Measurements from ENCODE around the gene DHX34. TPM values are rescaled to one million over a fixed set of nuclear protein-coding genes. Genes with fewer than 3 reads are reported as not detected.

Gene DHX34
- total and polyA plus RNA-seq, 7 donors, result 3.0 to 12.7 (median 9.1) TPM

GRCh38 chr19:47374876-47375693 lies 26.0 kb downstream of the DHX34 start:
- intact Hi-C loops (cut with DNase I), result no loop called here
- H3K36me3 ChIP-seq, result peaks cover 32 to 93% (median 59%) of the 10 kb centered on the region in 4 donors

GRCh38 chr19:47375694-47376588 lies 26.8 kb downstream of the DHX34 start:
- H3K27ac ChIP-seq, result no peak overlapping the region

More at GRCh38 chr19:47374876-47375693, 26.0 kb downstream of the DHX34 start:
- no peak for DNase-seq
- TF ChIP-seq CTCF (IDR thresholded peaks at IDR 0.05) (no peak), POLR2AphosphoS5 (IDR thresholded peaks at IDR 0.05) (no peak), POLR2A (IDR thresholded peaks at IDR 0.05) (no peak), EP300 (IDR thresholded peaks at IDR 0.05) (no peak)
- peaks cover 0 to 15% (median 2%) of the 10 kb centered on the region in 4 donors for H3K4me1 ChIP-seq
- H3K27me3 ChIP-seq, result no peaks in the 10 kb centered on the region
- no peak overlapping the region for H3K4me3 ChIP-seq
- 95 to 96% methylated on average over 30 of the region's 30 CpGs for WGBS, 2 donors
- no peaks in the 10 kb centered on the region for H3K9me3 ChIP-seq
- H3K27ac ChIP-seq, result no peak overlapping the region

GRCh38 chr19:47376589-47377144 lies 27.6 kb downstream of the DHX34 start:
- WGBS, 2 donors, result 83 to 92% methylated on average over 16 of the region's 16 CpGs
- Histone ChIP-seq H3K27ac (peak overlapping the region in 2 of 4 donors; percentile 21 to 68), H3K27me3 (no peaks in the 10 kb centered on the region), H3K36me3 (peaks cover 47 to 93% (median 68%) of the 10 kb centered on the region in 4 donors), H3K4me1 (peaks cover 0 to 15% (median 2%) of the 10 kb centered on the region in 4 donors), H3K9me3 (no peaks in the 10 kb centered on the region), H3K4me3 (no peak overlapping the region)
- no peak for DNase-seq
- intact Hi-C loops (cut with DNase I), result no loop called here
- no peak for TF ChIP-seq EP300 (IDR thresholded peaks at IDR 0.05)
- TF ChIP-seq POLR2A (IDR thresholded peaks at IDR 0.05), result no peak

More at GRCh38 chr19:47375694-47376588, 26.8 kb downstream of the DHX34 start:
- peaks cover 0 to 15% (median 2%) of the 10 kb centered on the region in 4 donors for H3K4me1 ChIP-seq
- 97% methylated on average over 30 of the region's 30 CpGs for WGBS, 2 donors
- no peaks in the 10 kb centered on the region for H3K27me3 ChIP-seq
- peaks cover 40 to 93% (median 63%) of the 10 kb centered on the region in 4 donors for H3K36me3 ChIP-seq
- H3K4me3 ChIP-seq, result no peak overlapping the region
- no peaks in the 10 kb centered on the region for H3K9me3 ChIP-seq
- TF ChIP-seq POLR2A (IDR thresholded peaks at IDR 0.05) (no peak), EP300 (IDR thresholded peaks at IDR 0.05) (no peak), POLR2AphosphoS5 (IDR thresholded peaks at IDR 0.05) (no peak), CTCF (IDR thresholded peaks at IDR 0.05) (no peak)
- DNase-seq, result no peak
- intact Hi-C loops (cut with DNase I), result no loop called here

- no peaks in the 10 kb centered on the region for H3K27me3 ChIP-seq
- peak overlapping the region in 3 of 4 donors; percentile 17 to 68 (median 21) for H3K27ac ChIP-seq
- WGBS, 2 donors, result 80 to 89% methylated on average over 16 of the region's 16 CpGs
- H3K4me1 ChIP-seq, result peaks cover 0 to 15% (median 2%) of the 10 kb centered on the region in 4 donors
- TF ChIP-seq POLR2A (IDR thresholded peaks at IDR 0.05) (no peak), POLR2AphosphoS5 (IDR thresholded peaks at IDR 0.05) (peak in 1 of 4 donors; percentile 56)
- intact Hi-C loops (cut with DNase I), result no loop called here
- H3K4me3 ChIP-seq, result no peak overlapping the region
- H3K36me3 ChIP-seq, result peaks cover 51 to 93% (median 71%) of the 10 kb centered on the region in 4 donors
- DNase-seq, result peak; percentile 80
- H3K9me3 ChIP-seq, result no peaks in the 10 kb centered on the region
Observed at GRCh38 chr19:47377208-47377701, 28.1 kb downstream of the DHX34 start.

GRCh38 chr19:47377801-47378200 lies 28.7 kb downstream of the DHX34 start:
- Histone ChIP-seq H3K4me1 (peaks cover 0 to 15% (median 2%) of the 10 kb centered on the region in 4 donors), H3K9me3 (no peaks in the 10 kb centered on the region), H3K27ac (peak overlapping the region in 2 of 4 donors; percentile 17 to 68), H3K4me3 (no peak overlapping the region), H3K27me3 (no peaks in the 10 kb centered on the region), H3K36me3 (peaks cover 46 to 91% (median 66%) of the 10 kb centered on the region in 4 donors)
- WGBS, 2 donors, result 86 to 88% methylated on average over 12 of the region's 12 CpGs
- no peak for DNase-seq
- TF ChIP-seq POLR2A (IDR thresholded peaks at IDR 0.05) (no peak), EP300 (IDR thresholded peaks at IDR 0.05) (no peak), POLR2AphosphoS5 (IDR thresholded peaks at IDR 0.05) (no peak), CTCF (IDR thresholded peaks at IDR 0.05) (no peak)
- intact Hi-C loops (cut with DNase I), result no loop called here

Data from sigmoid colon (tissue), 7 donors.